Activated CD8-positive, alpha-beta memory T cell treated with anti-CD3 and anti-CD28 coated beads, Interleukin-2, amount 50 U/mL, for 4 hours (primary cell): ENCODE measurements around the gene OR10X1.

Source experiments
- DNase-seq: peaks from one replicate; pipeline ENCODE4 v3.0.0-alpha.2; 2020

The OR10X1 gene, protein sequence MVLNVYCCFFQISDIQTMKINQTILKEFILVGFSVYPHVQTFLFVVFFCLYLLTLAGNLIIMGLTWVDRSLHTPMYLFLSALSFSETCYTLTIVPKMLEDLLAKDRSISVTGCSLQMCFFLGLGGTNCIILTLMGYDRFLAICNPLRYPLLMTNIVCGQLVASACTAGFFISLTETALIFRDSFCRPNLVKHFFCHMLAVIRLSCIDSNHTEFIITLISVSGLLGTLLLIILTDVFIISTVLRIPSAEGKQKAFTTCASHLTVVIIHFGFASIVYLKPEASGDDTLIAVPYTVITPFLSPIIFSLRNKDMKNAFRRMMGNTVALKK

DNA sequence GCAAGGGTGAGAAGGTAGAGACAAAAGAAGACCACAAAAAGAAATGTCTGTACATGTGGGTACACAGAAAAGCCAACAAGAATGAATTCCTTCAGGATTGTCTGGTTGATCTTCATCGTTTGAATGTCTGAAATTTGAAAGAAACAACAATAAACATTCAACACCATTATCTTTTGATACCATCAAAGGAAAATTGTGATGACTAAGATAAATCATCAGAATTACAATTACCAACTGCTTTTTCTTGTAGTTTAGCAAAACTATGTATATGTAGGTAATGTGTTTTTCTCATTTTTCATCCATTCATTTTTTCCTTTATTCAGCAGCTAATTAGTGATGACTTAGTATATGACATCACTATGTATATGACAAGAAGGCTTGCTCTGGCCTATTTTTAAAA, at the start of gene OR10X1:
OR10X1 (minus strand) TSS at position 167 of the 400 bp plus-strand sequence; CDS start at position 167, 0 bp downstream.
- DNase-seq: no peak

DNA sequence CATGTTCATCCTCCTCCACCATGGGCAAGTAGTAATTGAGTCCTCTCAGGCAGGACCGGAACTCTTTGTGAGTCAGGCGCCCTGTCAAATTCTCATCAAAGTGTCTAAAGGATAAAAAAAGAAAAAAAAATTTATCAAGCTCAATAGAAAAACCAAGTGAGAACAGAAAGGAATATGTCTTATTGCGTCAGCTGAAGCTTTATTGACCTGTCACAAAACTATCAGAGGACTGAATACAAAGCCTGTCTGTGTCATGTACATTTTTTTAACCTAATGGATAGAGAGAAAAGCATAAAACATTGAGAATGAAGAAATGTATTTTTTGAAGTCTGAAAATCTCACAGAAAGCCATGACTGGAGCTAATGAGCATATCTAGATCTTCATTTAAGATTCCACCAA, 34.1 kb upstream of the OR10X1 start:
- no peak for DNase-seq

DNA sequence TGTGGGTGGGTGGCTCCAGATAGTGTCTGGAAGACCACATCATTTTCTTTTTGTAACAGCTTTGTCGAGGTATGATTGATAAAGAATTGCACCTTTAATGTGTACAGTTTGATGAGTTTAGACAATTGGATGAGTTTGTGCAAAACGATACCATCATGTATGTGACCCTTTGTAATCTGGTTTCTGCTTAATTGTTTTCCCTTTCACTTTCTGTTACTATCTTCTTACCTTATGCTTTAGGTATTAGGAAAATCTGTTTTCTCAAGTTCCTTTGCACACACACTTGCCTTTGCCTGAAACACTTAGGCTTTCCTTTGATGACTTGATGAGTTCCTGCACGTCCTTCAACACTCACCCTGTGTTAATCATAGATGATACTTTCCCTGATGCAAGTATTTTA, 32.2 kb upstream of the OR10X1 start:
- DNase-seq: no peak

DNA sequence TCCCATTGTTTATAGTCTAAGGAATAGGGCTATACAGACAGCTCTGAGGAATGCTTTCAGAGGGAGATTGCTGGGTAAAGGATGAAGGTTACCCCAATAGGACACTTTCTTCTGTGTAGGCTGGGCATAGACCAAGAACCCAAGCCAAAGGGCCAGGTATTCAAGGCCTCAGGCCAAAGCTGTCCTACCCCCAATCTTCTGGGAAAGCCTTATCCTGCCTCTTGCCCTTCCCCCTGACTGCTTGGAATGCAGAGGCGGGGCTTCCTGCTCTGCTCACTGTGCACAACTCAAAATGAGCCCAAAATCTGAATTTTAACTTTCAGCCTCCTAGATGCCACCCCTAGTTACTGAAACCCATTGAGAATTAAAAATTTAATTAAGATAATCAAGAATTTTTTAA, 27.6 kb upstream of the OR10X1 start:
- no peak for DNase-seq

DNA sequence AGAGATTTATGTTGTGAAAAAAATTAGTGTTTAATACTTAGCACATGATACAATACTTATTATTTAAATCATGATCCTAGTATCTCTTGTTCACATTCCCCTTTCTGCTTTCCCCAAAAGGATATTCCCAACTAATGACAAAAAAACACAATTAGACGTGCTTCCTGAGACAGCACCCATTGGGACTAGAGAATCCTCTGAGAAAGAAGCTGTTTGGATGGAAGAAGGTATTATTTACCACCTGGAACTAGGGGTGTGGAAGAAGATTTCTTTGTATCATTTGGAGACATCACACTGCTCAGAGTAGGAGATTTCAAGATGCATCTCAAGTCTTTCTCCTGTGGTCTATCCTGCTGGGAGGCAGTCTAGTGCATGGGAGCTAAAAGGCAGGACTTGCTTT, 25.3 kb upstream of the OR10X1 start, which contains the start of gene OR10Z1:
OR10Z1 (plus strand) TSS at position 301 of the 400 bp plus-strand sequence. CDS start 1,171 bp downstream, outside the sequence.
- no peak for DNase-seq

DNA sequence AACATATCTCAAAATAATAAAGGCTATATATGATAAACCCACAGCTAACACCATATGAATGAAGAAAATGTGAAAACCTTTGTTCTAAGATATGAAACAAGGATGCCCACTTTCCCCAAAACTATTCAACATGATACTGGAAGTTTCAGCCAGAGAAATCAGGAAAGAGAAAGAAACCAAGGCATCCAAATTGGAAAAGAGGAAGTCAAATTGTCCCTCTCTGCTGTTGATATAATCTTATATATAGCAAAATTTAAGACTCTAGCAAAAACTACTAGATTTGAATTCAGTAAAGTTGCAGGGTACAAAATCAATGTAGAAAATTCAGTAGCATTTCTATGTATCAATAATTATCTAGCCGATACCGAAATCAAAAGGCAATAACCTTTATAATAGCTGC, 21.0 kb upstream of the OR10X1 start:
- DNase-seq: no peak

DNA sequence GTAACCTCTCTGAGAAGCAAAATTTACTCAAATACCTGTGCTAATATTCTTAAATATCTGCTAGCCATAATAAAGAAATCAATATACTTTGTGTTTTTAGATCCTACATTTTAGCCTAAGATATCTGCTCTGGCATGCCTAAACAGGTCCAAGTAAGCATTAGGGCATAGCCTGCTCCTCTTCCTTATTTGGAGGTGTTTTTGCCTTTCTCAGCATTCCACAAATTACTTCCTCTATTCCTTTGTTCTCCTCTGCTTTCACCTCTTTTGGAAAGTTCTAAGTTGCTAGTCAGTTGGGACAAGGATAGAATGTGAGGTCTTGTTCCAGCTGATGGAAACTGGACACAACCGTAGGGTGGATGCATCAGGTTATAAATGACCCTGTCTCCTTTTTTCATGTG, 7.2 kb upstream of the OR10X1 start:
- DNase-seq: no peak

DNA sequence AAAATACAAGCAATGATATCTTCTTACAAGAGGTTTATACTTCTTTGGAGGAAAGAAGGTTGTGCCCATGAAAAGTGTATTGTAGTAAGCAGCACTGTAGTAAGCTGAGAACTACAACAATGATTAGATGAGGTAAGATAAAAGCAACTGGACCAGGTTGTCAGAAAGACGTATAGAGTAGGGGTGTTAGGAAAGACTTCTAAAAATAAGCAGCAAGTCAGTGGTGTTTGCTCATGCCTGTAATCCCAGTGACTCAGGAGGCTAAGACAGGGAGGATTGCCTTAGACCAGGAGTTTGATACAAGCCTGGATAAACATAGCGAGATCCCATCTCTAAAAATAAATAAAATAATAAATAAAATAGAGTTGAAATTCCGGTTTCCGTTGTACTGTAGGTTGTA, 4.3 kb upstream of the OR10X1 start:
- no peak for DNase-seq

DNA sequence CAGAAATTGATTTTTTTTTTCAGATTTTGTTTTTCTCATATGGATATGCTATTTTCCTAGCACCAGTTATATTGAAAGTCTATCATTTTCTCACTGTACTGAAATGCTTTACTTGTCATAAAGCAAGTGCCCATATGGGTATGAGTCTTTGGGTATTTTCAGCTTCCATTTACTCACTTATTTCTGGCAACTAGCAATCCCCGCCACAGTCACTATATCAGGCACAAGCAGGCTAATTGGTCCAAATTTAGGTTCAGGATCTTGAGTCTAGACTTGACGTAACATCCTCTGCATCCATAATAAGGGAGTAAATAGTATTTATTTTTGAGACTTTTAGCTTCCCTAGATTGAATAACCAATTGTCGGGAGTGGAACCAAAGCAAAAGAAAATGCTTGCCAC, 2.1 kb downstream of the OR10X1 start:
- DNase-seq: no peak

DNA sequence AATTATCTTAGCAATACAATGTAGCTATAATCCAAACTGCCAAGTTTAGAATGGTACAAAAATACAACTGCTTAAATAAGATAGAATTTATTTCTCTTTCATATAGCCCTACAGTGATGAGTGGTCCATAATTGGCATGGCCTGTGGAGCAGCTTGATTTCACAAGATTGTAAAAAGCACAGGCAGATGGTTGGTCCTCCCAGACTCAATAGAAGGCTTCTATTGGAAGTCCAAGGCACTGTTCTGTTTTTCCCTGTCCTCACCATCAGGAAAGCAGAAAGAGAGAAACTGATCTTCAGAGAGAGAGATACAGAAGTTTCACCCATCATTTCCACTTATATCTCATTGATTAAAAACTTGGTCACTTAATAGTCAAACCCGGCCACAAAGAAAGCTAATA, 7.5 kb downstream of the OR10X1 start:
- no peak for DNase-seq

DNA sequence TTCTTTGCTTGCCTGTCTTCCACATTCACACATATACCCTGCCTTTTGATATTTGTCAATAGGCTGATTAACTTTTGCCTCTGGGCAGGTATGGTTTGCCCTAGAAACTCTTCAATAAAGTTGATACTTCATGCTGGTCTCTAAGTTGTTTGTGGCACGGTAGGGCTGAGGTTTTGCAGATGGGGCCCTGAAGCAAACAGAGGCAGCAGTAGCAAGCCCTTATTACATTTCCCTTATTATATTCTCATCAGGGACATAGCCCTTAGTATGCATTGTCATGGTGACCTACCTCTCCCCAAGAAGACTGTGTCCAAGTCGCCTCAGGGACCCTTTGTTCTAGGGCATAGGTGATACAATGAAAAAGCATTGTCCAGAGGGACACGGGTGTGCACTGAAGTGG, 9.2 kb downstream of the OR10X1 start, which contains the start of gene OR6P1:
OR6P1 (minus strand) TSS at position 101 of the 400 bp plus-strand sequence. CDS start 6,976 bp downstream, outside the sequence.
- no peak for DNase-seq

DNA sequence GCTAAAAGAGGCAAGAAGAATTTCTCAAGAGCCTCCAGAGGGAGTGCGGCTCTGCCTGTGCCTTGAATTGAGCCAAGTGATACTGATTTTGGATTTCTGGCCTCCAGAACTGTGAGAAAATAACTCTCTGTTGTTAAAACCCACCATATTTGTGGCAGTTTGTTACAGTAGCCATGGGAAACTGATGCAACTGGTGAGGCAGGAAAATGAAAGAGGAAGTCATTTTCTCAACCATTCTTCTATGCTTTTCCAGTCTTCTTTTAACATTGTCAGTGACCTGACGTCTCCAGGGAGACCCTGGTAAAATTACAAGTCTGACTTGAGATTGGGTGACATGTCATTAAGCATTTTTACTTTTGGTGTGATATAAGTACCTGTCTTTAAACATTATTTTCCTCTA, 15.1 kb downstream of the OR10X1 start:
- no peak for DNase-seq

DNA sequence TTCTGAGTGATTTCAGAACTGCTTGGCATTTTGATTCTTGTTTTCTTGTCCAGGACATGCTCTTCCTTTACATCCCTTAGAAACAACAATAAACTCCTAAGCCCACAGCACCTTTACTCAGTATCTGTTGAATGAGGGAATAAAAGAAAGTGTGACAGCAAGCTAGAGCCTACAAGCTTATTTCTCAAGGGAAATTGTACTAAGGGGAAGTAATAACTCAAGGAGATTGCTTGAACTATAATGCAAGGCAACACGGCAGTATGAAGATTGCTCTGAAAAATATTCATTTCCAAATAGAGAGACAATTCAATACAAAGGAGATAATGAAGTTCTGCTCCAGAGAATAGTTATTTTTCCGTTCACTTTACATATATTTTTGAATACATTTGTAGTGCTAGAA, 15.8 kb downstream of the OR10X1 start:
- no peak for DNase-seq

DNA sequence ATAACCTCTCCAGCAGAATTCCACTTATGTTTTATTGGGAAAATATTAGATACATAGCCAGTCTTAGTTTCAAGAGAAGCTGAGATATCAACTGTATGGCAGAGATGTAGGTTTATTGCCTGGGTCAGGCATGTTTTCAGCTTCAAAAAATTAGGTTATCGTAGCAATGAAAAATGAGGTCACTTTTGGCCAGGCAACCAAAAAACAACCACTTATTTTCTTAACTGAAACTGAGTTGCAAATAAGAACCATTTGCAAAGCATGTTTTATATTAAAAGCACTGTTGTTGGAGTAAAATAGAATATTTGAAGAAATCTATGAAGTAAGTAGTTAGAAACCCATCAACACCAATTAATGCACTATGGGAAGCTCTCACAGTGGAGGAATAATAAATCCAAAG, 20.0 kb downstream of the OR10X1 start:
- DNase-seq: no peak

DNA sequence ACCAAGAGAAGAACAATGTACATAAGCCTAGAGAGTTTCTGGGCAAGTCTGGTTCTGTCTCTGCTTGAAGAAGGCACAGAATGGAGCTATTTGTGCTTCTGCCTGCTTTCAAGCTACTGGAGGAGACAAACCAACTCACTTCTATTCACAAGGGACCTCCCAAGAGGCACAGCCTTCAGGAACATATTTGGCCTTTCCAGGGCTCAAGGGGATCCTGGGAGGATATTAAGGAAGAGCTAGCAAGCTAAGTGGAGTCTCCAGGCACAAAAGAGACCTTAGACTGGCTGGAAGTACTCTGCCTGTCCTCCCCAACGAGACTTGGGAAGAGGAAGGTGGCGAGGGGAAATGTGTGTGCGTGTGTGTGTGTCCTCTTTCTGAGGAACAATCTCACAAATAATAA, 25.3 kb downstream of the OR10X1 start, which contains the start of gene OR6Y1:
OR6Y1 (minus strand) TSS at position 54 of the 400 bp plus-strand sequence. CDS start 6,300 bp downstream, outside the sequence.
- no peak for DNase-seq

DNA sequence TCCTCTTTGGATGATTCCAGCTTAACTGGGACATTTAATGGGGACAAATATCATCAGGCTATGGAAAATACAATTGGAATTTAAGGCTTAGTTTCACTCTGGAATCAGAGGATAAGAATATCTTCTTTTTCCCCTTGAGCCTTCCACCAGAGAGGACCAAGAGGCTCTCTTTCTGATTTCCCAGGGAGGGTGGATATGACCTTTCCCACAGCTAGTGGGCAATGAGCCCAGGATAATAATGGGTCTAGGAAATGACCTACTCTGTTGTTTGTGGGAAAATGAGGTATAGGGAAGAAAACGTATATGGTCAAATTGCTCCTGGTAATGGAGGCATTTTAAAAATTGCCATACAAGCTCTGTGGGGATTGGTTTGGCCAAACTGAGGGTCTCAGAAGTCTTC, 27.4 kb downstream of the OR10X1 start:
- DNase-seq: no peak

DNA sequence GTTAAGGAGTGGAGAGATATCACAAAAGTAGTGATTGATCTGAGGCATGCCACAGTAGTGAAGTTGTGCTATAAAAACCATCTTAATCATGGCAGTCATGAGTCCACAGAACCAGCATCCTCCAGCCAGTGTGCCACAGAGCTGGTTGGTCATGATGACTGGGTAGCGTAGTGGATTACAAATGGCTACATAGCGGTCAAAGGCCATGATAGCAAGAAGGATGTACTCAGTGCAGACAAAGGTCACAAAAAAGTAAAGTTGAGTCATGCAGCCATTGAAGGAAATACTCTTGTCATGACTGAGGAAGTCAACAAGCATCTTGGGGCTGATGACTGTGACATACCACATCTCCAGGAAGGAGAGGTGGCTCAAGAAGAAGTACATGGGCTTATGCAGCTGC, 32.2 kb downstream of the OR10X1 start:
- DNase-seq: no peak

DNA sequence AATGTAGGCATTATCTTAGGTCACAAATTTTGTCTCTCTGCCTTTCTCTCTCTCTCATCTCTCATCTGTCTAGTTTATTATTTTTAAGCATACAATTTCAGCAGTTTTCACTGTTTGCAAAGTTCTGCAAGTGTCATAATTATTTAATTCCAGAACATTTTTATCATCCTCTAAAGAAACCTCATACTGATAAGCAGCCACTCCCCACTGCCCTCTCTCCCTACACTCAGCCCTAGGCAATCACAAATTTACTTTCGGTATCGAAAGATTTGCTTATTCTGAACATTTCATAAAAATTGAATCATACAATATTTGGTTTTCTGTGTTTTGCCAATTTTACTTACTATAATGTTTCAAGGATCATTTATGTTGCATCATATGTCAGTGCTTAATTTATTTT, 42.1 kb downstream of the OR10X1 start:
- DNase-seq: no peak

DNA sequence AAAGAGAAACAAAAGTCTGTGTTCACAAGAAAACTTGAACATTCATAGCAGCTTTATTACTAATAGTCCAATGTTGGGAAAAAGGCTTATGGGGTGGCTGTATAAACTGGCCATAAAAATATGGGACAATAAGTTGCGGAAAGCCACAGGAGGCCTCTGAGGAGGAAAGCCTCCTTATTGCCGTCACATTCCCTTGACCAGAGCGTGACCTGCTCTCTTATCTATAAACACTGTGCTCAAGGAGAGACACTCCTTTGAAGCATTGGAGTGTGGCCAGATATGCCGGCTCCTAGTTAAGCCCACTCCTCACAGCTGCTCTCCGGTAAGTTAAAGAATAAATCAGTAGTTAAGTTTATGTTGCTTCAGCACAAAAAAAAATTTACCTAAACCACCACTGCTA, 45.2 kb downstream of the OR10X1 start:
- no peak for DNase-seq
